HG02588 (cell line): Measurements from ENCODE around the gene SHD.

Experiments used
- ATAC-seq: cut with Tn5 transposase; IDR thresholded peaks from one replicate; pipeline ENCODE4 v1.9.1; 2021; ENCODE audit warnings: mild to moderate bottlenecking, moderate library complexity; ENCODE audit not compliant: unreplicated experiment

The SHD gene

DNA sequence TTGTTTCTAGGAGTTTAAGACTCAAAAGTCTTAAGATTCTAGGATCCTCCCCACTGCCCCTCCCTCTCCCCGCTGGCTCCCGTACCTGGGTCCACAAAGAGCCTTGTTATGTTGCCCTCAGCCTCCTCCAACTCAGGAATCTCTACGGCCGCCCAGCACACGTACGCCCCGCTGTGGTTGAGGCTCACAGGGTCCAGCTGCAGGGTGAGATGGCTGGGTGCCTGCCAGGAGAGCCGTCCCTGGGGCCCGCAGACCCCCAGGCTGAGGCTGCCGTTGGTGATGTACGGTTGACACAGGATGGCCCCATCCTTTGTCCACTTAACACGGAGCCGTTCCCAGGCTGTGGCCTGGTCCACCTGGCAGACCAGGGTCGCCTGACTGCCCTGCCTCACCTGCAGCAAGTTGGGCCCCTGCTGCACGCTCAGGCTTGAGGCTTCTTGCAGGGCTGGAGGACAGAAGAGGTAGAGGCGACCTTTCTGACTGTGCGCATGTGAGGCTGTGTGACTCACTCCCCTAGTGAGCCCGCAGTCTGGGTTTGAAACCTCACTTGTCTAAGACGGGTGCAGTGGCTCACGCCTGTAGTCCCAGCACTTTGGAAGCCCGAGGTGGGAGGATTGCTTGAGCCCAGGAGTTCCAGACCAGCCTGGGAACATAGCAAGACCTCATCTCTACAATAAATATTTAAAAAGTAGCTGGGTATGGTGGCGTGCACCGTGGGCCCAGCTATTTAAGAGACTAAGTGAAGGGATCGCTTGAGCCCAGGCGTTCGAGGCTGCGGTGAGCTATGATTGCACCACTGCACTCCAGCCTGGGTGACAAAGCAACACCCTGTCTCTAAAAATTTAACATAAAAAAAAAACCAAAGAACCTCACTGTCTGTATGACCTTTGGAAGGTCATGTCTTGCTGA lies 19.1 kb downstream of the SHD start:
- ATAC-seq: no peak

DNA sequence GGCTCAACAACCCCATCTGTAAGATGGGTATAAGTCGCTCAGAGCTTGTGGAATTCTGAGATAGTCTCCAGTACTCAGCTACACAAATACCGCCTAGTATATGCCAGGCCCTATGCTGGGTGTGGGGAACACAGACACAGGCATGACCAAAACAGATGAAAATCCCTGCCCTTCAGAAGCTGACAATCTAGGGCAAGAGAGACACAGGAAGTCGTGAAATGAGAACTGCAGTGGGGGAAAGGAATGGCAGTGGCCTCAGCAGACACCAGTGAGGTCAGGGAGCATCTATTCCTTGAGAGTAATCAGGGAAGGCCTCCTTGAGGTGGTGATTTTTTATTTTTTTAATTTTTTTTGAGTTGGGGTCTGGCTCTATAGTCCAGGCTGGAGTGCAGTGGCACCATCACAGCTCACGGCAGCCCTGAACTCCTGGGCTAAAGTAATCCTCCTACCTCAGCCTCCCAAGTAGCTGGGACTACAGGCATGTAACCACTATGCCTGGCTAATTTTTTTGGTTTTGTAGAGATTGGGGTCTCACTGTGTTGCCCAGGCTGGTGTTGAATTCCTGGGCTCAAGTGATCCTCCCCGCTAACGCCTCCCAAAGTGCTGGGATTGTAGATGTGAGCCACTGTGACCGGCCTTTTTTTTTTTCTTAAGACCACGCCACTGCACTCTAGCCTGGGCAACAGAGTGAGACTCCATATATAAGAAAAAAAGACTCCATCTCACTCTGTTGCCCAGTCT lies 19.9 kb downstream of the SHD start:
- ATAC-seq: no peak

DNA sequence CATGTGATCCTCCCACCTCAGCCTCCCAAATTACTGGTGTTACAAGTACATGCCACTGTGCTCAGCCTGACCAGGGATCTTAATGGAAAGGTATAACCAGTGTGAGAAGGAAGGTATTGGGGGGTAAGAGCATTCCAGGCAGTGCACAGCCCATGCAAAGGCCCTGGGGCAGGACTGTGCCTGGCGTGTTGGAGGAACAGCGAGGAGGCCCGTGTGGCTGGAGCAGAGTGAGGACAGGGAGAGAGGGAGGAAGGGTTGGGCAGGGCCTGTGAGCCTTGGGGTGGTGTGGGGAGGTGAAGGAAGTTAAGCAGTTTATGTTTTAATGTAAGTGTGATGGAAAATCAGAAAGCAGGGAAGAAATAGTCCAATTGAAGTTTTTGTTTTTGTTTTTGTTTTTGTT lies 21.5 kb downstream of the SHD start:
- no peak for ATAC-seq

DNA sequence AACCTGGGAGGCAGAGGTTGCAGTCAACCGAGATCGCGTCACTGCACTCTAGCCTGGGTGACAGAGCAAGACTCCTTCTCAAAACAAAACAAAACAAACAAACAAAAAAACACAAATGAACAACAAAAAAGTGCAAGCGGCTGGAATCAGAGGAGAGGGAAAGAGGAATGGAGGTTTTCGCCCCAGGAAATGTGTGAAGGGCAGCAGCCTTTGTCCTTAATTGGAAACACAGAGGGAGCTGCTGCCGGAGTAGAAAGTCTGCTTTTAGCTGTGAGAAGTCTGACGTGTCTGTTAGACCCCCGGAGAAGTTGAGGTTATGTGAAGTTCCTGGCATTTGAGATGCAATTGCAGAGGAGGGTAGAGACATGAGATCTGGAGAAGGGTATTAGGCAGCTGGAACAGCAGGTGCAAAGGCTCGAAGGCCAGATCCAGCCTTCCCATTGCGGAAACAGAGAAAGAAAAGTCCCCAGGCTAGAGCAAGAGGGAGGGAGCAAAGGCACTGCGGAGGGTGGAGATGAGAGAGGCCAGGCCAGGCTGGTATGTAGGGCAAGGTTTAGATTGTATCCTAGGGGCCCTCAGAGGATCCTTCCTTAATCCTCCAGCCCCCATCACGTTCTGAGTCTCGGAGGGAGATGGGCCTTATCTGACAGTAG lies 22.6 kb downstream of the SHD start:
- no peak for ATAC-seq

DNA sequence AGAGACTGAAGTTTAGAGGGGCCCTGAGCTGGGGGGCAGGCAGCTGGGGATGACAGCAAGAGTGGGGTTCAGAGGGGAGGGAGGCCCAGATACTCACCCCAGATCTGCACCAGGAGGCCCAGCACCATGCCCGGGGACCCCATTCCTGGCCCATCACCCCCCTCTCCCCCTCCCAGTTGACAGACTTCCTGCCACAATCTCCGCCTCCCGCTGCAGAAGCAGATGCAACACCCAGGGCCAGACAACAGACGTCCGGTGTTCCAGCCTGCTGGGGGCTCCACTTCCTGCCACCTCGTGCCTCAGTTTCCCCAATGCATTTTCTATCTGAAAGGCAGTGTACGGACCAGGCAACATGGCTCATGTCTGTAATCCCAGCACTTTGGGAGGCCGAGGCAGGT lies 23.2 kb downstream of the SHD start, which contains the start of gene TMIGD2:
Gene TMIGD2 (minus strand): TSS at position 147 of the 398 bp plus-strand sequence. CDS start 4 bp downstream, at position 143.
- ATAC-seq: no peak

DNA sequence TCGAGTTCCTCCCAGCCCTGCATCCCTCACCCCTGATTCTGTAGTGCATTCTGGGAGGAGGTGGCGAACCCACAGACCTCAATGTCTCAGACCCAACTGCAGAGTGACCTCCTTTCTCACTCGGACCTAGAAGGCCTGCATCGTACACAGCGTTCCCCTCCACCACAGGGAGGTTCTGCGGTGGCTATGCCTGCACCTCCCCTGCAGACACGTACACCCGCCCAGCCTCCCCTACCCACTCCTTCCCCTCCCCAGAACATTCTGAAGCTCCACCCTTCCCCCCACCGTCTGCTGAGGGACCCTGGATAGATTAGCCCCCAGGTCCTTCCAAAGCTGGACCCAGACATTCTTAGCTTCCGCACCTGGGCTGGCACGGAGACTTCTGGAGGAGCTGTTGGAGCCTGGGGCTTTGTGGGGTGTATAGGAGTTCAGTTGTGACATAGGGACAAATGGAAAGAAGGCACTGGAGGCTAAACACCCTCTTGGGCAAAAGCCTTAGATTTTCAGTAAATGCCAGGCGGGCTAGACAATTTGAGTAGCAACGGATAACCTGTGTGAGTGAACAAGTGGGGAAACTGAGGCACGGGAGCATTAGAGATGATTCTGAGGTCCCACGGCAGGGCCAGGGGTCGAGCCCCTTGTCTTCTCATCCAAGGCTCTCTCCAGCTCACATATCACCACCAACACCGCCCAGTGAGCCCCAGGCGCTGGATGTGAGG lies 24.9 kb downstream of the SHD start:
- ATAC-seq: no peak

DNA sequence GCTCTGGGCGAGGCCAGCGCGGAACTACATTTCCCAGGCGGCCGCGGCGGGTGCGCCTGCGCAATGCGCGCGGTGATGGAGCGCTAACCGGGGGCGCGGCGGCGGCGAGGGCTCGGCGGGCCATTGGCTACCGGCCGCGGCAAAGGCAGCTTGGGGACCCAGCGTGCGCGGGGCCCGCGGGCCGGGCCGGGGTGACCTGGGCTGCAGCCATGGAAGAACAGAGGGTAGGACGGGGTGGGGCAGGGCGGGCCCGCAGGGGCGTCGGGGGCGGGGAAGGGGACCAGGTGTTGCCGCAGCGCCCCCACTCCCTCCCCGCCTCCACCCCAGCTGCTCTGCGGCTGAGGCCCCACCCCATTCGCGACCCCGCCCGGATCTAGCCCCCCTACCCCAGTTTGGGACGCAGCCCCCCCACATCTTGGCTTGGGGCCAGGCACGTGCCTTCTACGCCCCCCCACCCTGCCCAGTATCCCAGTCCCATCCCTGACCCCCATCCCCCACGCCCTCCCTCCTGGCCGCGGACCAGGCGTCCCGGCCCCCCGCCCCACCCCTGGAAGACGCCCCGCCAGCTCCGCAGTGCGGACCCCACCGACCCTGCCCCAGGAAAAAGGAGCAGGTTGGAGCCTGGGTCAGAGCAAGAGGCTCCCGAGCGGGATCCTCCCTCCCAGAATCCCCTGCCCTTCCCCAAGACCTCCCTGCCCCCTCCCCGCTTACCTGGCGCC lies 25.6 kb downstream of the SHD start, which contains the start of gene FSD1:
Gene FSD1 (plus strand): TSS at position 61 of the 719 bp plus-strand sequence. CDS start 149 bp downstream, at position 210.
- no peak for ATAC-seq

DNA sequence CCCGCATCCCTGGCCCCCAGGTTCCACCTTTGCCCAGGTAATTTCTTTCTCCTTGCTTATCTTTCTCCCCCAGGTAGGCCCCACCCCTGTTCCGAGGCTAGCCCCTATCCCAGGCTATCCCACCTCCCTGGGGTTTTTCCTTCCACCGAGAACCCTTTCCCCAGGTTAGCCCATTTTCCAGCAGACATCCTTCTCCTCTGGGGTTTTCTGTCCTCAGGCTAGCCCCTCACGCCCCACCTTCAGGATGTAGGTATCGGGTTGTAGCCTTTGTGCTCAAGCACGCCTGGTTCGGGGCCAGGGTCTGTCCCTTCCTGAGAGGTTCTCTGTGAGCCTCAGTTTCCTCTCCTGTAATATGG lies 26.2 kb downstream of the SHD start:
- no peak for ATAC-seq

DNA sequence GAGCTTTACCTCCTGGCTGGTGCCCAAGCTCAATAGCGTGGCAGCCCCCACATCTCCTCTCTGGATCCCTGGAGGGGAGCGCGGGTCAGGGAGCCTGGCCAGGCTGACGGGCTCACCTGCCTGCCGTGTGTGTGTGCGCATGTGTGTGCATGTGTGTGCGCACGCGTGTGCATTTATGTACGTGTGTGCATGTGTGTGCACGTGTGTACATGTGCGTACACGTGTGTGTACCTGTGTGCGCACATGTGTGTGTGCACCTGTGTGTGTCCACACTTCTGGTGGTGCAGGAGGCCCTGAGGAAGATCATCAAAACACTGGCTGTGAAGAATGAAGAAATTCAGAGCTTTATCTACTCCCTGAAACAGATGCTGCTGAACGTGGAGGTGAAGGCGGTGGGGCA lies 26.6 kb downstream of the SHD start:
- ATAC-seq: no peak

DNA sequence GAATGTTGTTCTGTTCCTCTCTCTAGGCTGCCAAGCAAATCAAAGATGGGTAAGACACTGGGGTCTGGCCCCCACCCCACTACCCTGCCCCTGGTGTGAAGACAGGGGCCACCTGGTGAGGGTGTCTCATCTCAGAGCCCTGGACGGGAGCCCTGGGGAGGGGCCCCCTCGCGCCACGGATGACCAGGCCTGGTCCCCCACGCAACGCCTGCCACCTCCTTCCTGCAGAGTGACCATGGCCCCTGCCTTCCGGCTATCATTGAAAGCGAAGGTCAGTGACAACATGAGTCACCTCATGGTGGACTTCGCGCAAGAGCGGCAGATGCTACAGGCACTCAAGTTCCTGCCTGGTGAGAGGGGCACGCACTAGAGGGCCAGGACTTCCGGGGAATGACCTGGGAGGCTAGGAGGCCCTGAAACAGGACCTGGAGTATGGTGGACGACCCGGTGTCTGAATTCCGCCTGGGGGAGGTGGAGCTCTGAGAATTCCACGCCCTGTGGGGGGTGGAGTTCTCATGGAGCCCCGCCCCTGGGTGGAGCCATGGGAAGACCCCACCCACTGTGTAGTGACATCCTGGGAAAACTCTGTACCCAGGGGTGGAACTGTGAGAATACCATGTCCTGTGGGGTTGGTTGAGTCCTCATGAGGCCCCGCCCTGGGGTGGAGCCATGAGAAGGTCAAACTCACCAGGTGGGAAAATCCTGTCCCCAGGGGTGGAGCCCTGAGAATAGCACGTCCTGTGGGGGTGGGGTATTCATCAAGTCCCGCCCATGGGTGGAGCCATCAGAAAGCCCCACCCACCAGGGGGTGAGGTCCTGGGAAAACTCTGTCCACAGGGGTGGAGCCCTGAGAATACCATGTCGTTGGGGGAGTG lies 31.4 kb downstream of the SHD start:
- ATAC-seq: no peak

DNA sequence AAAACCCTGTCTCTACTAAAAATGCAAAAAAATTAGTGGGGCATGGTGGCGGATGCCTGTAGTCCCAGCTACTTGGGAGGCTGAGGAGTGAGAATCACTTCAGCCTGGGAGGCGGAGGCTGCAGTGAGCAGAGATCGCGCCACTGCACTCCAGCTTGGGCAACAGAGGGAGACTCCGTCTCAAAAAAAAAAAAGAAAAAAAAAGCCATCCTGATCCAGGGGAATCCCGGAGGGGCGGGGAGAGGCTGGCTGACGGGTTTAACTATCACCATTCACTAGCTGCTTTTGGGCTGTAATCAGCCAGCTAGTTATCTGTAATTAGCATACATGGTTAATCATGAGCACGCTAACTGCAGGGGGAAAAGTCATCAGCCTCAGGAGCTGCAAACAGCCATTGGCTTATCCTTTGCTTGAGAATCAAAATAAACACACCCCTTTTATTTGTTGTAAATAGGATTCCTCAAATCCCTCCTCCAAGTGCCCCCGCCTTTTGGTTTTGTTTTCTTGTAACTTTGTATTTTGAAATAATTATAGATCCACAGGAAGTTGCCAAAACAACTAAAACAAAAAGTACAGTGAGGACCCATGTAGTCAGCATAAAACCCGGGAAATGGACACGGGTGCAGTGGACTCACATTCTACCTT lies 34.9 kb downstream of the SHD start:
- ATAC-seq: no peak

DNA sequence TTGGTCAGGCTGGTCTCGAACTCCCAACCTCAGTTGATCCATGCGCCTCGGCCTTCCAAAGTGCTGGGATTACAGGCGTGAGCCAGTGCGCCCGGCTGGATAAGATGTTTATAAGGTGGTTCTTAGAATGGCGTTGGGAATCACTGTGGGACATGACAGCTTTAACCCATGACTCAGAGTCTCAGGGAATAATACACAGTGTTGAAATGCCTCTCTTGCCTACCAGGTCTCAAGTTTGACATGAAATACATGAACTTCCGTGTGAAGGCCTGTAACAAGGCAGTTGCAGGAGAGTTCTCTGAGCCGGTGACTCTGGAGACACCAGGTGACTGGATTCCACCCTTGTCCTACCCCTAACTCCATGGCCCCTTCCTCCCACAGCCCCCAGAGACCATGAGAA lies 37.9 kb downstream of the SHD start:
- no peak for ATAC-seq

DNA sequence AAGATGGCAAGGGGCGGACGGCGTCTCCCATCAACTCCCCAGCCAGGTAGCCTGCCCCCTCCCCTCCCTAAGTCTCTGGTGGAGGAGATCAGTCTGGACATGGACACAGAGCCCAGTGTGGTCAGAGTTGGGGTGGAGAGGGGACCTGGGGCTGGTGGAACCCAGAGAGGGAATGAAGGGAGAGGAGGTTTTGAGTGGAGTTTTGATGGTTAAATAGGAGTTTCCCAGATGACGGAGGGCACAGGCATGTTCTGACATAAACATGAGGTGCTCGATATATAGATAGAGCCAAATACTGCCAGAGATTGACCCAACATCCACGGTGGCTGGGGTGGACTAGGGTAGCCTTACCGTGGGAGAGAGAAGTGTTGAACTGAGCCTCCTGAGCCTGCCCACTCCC lies 39.4 kb downstream of the SHD start:
- ATAC-seq: no peak

DNA sequence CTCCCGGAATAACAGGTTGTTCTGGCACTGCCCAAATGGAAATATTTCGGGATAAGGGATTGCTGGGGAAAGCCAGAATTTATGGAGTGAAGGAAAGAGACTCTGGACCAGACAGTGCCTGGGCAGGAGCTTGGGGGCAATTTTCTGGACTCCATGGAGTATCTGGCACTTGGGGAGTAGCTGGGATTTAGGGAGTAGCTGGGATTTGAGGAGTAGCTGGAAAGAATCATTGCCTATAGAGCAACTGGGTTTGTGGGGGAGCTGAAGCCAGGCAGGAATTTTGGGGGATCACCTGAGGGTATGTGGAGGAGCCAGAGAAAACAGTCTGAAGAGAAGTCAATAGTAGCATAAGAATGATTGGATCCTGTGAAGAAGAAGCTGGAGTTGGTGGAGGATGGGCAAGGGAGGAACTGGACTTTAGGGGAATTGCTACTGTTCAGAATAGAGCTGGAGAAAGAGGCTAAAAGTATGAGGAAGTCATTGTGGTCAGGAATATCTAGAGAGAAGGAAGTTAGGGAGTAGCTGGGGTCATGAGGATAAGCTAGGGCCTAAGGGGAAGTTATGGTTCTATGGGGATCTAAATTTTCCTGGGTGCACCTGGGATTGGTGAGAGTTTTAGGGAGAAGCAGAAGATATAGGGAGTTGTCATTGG lies 40.1 kb downstream of the SHD start:
- no peak for ATAC-seq

DNA sequence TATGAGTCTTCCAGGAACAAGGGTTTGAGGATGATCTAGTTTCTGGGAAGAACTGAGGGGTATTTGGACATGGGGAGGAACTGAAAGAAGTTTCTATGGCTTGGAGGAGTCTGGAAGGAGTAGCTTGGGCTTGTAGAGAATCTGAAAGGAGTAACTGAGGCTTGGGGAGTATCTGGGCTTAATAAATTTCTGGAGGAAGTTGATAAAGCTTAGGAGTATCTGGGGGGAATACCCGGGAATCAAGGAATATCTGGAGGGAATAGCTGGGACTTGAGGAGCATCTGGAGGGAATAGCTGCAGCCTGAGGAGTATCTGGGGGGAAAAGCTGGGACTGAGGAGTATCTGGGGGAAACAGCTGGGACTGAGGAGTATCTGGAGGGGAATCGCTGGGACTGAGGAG lies 41.4 kb downstream of the SHD start:
- no peak for ATAC-seq

DNA sequence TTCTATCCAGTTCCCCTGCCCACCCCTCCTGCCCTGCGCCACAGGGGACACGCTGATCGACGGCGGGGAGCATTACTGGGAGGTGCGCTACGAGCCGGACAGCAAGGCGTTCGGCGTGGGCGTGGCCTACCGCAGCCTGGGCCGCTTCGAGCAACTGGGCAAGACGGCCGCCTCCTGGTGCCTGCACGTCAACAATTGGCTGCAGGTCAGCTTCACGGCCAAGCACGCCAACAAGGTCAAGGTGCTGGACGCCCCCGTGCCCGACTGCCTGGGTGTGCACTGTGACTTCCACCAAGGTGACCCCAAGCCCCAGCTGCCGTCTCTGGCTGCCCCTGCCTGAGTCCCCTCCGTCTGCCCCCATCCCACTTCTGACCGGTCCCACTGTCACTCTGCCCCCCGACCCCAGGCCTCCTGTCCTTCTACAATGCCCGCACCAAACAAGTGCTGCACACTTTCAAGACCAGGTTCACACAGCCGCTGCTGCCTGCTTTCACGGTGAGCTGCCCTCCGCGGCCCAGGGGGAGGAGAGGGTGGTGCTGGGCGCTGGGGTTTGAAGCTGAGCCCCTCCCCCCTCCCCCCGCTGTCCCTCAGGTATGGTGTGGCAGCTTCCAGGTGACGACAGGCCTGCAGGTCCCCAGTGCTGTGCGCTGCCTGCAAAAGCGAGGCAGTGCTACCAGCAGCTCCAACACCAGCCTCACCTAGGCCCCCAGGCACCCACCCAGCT lies 44.0 kb downstream of the SHD start:
- no peak for ATAC-seq

DNA sequence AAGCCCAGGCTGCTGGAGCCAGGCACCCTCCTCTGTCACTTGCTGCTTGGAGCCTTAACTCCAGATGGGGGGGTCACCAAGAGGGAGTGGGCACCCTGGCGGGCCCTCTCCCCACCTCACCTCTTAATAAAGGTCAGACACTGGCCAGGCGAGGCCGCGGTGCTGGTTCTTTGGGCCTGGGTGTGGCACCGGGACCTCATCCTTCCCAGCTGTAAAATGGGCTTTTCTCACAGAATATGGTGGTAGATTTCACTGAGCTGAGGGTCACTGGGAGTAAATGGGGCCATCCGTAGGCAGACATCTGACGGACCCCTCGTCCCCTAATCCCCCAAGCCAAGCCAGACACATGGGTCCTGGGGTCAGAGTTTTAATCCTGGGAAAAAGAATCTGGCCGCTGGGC lies 44.6 kb downstream of the SHD start:
- ATAC-seq: no peak

DNA sequence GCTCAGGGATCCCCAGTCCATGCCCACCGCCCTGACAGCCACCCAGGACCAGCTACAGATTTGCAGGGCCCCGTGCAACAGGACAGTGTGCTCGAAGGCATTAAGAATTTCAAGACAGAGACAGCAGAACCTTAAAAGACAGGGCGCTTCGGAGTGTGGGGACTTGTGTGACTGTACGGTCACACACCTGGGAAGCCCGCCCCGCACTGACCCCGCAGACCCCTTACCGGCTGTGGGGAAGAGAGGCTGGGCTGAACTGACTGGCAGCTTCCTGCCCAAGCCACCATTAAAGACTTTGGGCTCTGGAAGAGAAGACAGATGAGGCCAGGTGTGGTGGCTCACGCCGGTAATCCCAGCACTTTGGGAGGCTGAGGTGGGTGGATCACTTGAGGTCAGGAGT lies 45.2 kb downstream of the SHD start:
- no peak for ATAC-seq
